Spinal cord (tissue), 10 donors: ENCODE results near the gene DIP2C. TPM values are rescaled to one million over a fixed set of nuclear protein-coding genes. Genes with fewer than 3 reads are reported as not detected.

Experiments
- DNase-seq, 6 donors: peaks; one replicate each; pipeline versions ENCODE4 v3.0.0 to v3.0.0-alpha.2; 2013 to 2015; ENCODE audit warnings: low spot score in 6 of 6, low read depth in 4 of 6
- H3K27ac ChIP-seq: one replicate; pipeline ENCODE4 v1.5.1; 2013; ENCODE audit warnings: low read depth, low read length, control low read depth
- H3K27me3 ChIP-seq: one replicate; pipeline ENCODE4 v1.6.1; 2013; ENCODE audit warnings: low read length; ENCODE audit not compliant: control insufficient read depth, insufficient read depth
- H3K36me3 ChIP-seq: one replicate; pipeline ENCODE4 v1.6.1; 2013; ENCODE audit warnings: low read length; ENCODE audit not compliant: control insufficient read depth, insufficient read depth
- H3K4me1 ChIP-seq: one replicate; pipeline ENCODE4 v1.6.1; 2013; ENCODE audit warnings: low read length; ENCODE audit not compliant: control insufficient read depth, insufficient read depth
- H3K4me3 ChIP-seq: one replicate; pipeline ENCODE4 v1.5.1; 2013; ENCODE audit warnings: low read depth, low read length, control low read depth
- H3K9me3 ChIP-seq: one replicate; pipeline ENCODE4 v1.6.1; 2013; ENCODE audit warnings: low read length; ENCODE audit not compliant: control insufficient read depth, insufficient read depth
- WGBS: methylation state at CpG from one replicate; pipeline ENCODE4 v1.1.5; 2013; ENCODE audit warnings: missing lambda C conversion rate; ENCODE audit not compliant: insufficient coverage; 5-methylcytosine and 5-hydroxymethylcytosine counted together
- polyA plus RNA-seq, 2 donors: library from polyadenylated mRNA; unstranded; fragments of 120-200 nt; gene quantifications; one replicate each; pipeline ENCODE4 v1.2.1, GENCODE V29; 2013; ENCODE audit not compliant: insufficient read length in 2 of 2
- total RNA-seq, 2 donors: library from RNA; depleted of rRNA in 1 of 2; stranded (reverse); fragments of 120-200 nt in 1 of 2; fragments of >200 nt in 1 of 2; gene quantifications; one replicate each; pipeline versions ENCODE4 v1.2.3 to v1.2.4, GENCODE V29; 2013 to 2014
- donor health status: healthy.

DIP2C gene
- total and polyA plus RNA-seq, 4 donors, result 15.4 to 36.3 (median 29.3) TPM

DNA sequence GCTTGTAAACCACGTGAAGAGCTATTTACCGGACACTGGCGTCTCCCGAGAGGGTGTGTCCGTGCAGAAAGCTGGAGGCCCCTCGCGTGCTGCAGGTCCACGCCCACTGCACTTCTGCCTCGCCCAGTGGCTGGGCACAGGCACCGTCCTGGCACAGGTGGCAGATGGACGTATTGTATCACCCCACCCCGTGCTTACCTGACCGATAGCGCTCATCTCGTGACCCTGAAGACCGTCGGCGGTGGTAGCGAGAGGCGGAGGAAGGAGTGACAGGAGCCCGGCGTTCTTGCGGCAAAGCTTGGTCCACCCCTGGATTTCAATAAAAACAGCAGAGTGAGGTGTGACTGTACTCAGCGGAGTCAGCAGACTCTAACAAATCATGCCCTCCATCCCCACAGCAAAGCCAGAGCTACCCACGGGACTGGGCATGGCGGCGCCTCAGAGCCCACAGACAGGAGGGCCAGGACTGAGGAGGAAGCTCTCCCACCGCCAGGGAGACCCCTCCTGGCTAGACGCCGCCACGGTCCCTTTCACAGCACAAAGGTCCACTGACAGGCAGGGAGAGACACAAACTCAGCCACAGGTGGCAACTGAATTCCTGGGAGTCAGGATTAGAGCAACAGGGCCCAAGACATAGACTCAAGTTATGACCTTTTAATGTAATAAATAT is 217.1 kb downstream of the DIP2C start:
- Histone ChIP-seq H3K4me1 (no peaks in the 10 kb centered on the region), H3K27me3 (no peaks in the 10 kb centered on the region), H3K36me3 (peaks cover 36% of the 10 kb centered on the region), H3K27ac (no peak overlapping the region), H3K4me3 (no peak overlapping the region), H3K9me3 (no peaks in the 10 kb centered on the region)
- WGBS, result 91% methylated on average over 27 of the region's 31 CpGs
- no peak for DNase-seq

DNA sequence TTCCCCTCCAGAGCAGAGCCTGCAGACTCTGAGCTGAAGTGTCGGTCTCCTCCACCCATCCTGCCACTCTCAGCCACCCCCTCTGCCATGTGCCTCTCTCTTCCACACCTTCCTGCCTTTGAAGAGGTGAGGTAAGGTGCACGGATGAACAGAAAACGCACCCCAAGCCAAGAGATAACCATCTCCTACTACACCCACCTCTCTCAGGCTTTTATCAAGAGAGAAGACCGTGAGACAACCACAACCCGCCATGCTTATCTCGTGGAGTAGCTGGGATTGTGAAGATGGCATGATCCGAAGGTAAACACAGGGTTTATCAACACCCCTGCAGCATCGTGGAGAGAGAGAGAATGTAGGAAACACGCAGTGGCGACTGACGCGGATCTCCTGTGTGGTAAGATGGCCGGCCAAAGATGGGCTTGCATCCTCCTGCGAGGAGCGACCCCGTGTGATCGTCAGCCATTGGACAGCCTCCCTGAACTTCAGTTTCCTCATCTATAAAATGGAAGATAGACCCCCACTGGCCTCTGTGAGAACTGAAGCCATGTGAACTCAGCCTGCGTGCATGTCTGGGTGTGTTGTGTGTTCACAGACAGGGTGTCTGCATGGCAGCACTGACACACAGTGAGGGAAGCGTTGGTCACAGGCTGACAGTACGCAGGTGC is 219.0 kb downstream of the DIP2C start:
- WGBS, result 94% methylated on average over 11 of the region's 20 CpGs
- Histone ChIP-seq H3K27me3 (no peaks in the 10 kb centered on the region), H3K27ac (no peak overlapping the region), H3K4me1 (no peaks in the 10 kb centered on the region), H3K36me3 (peaks cover 31% of the 10 kb centered on the region), H3K9me3 (no peaks in the 10 kb centered on the region), H3K4me3 (no peak overlapping the region)
- no peak for DNase-seq

DNA sequence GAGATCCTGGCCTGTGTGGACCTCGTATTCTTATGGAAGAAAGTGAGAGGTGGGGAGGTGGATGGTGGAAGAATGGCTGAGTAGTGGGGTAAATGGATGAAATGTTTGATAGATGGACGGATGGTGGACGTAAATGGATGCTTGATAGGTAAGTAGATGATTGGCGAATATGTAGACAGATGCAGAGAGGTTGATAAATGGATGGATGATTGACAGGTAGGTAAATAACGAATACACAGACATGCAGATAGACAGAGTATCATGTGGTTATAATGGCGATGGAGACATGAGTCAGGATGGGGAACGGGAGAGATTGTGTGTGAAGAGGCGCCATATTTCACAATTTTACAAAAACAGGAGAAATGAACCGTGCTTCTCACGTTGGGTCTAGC is 219.5 kb downstream of the DIP2C start:
- H3K27ac ChIP-seq, result no peak overlapping the region
- H3K36me3 ChIP-seq, result peaks cover 31% of the 10 kb centered on the region
- H3K27me3 ChIP-seq, result no peaks in the 10 kb centered on the region
- H3K9me3 ChIP-seq, result no peaks in the 10 kb centered on the region
- DNase-seq, result no peak
- no peak overlapping the region for H3K4me3 ChIP-seq
- no peaks in the 10 kb centered on the region for H3K4me1 ChIP-seq
- WGBS, result 91% methylated on average over 6 of the region's 10 CpGs

DNA sequence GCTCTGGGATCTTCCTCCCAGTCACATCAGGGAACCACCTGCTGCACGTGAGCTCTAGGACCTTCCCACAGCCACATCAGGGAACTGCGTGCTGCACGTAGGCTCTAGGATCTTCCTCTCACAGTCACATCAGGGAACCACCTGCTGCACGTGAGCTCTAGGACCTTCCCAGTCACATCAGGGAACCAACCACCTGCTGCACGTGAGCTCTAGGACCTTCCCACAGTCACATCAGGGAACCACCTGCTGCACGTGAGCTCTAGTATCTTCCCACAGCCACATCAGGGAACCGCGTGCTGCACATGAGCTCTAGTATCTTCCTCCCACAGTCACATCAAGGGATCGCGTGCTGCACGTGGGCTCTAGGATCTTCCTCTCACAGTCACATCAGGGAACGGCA is 229.7 kb downstream of the DIP2C start:
- Histone ChIP-seq H3K27ac (no peak overlapping the region), H3K4me3 (no peak overlapping the region), H3K9me3 (no peaks in the 10 kb centered on the region), H3K4me1 (peaks cover 14% of the 10 kb centered on the region), H3K27me3 (no peaks in the 10 kb centered on the region), H3K36me3 (peaks cover 9% of the 10 kb centered on the region)
- WGBS, result 96% methylated on average over 11 of the region's 12 CpGs
- no peak for DNase-seq

DNA sequence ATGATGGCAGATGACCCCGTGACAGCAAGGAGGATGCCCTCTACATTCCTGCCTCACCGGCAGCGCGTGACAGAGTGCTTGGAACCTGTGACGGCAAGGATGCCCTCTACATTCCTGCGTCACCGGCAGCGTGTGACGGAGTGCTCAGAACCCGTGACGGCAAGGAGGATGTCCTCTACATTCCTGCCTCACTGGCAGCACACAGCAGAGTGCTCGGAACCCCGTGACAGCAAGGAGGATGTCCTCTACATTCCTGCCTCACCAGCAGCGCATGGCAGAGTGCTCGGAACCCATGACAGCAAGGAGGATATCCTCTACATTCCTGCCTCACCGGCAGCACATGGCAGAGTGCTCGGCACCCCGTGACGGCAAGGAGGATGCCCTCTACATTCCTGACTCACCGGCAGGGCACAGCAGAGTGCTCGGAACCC is 231.0 kb downstream of the DIP2C start:
- peaks cover 9% of the 10 kb centered on the region for H3K36me3 ChIP-seq
- no peaks in the 10 kb centered on the region for H3K27me3 ChIP-seq
- H3K4me1 ChIP-seq, result peaks cover 18% of the 10 kb centered on the region
- no peaks in the 10 kb centered on the region for H3K9me3 ChIP-seq
- WGBS, result 88% methylated on average over 20 of the region's 21 CpGs
- no peak overlapping the region for H3K27ac ChIP-seq
- DNase-seq, result no peak
- no peak overlapping the region for H3K4me3 ChIP-seq

DNA sequence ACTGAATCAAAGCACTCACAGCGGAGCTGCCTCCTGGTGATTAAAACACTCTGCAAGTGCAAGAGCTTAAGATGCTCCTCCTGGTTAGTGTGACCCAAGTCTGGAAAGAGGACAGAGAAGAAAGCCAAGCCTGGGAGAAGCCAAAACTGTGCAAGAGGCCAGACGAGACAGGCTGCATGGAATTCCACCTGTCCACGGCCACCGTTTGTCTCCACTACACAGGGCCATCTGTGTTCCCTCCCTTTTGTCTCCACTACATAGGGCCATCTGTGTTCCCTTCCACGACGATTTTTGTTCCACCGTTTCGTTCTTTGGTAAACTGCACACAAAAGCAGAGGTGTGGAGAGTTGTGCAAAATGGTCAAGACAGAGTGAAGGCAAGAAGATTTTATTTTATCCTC is 233.0 kb downstream of the DIP2C start:
- Histone ChIP-seq H3K27me3 (no peaks in the 10 kb centered on the region), H3K9me3 (no peaks in the 10 kb centered on the region), H3K27ac (no peak overlapping the region), H3K4me1 (peaks cover 25% of the 10 kb centered on the region), H3K4me3 (no peak overlapping the region), H3K36me3 (peaks cover 11% of the 10 kb centered on the region)
- DNase-seq, result peak in 1 of 6 donors; percentile 16
- 38% methylated on average over 4 of the region's 8 CpGs for WGBS

DNA sequence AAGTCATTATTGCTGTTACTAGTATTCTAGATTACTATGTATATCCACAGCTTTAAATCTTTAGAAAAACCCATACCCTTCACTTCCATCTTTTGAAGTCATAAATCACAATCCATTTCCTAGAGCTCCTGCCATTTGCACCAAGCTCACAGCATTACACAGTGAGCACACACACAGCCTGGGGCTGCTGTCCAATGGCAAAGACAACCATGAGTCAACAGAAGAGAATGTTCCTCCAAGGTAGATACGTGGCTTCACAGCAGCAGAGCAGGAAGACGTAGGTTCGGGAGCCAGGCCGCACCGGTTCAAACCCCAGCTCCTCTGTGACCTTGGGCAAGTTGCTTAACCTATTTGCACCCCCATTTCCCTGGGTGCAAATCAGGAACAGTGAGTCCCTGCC is 234.6 kb downstream of the DIP2C start:
- Histone ChIP-seq H3K27me3 (no peaks in the 10 kb centered on the region), H3K27ac (no peak overlapping the region), H3K4me3 (no peak overlapping the region), H3K4me1 (peaks cover 32% of the 10 kb centered on the region), H3K9me3 (no peaks in the 10 kb centered on the region), H3K36me3 (peaks cover 11% of the 10 kb centered on the region)
- 52% methylated on average over 5 of the region's 5 CpGs for WGBS
- DNase-seq, result no peak

DNA sequence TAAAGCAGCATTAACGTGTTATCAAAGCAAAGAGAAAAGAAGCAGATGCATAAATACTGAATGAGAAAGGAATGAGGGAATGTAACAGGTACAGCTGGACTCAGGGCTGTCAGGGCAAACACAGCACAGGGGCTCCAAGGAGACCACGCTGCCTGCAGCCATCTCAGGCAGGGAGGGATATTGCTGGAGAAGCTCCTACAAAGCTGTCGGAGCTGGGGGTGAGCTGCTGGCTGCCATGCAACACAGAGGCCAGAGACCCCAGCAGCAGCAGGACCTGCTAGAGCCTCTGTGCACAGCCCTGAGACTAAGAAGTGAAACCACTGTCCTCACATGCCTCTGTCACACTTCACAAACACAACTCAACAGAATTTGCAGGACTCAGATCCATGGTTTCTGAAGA is 235.8 kb downstream of the DIP2C start:
- Histone ChIP-seq H3K9me3 (no peaks in the 10 kb centered on the region), H3K4me1 (peaks cover 29% of the 10 kb centered on the region), H3K4me3 (no peak overlapping the region), H3K27me3 (no peaks in the 10 kb centered on the region), H3K27ac (no peak overlapping the region), H3K36me3 (peaks cover 7% of the 10 kb centered on the region)
- DNase-seq, result no peak
- WGBS, result 89% methylated on average over 3 of the region's 3 CpGs

DNA sequence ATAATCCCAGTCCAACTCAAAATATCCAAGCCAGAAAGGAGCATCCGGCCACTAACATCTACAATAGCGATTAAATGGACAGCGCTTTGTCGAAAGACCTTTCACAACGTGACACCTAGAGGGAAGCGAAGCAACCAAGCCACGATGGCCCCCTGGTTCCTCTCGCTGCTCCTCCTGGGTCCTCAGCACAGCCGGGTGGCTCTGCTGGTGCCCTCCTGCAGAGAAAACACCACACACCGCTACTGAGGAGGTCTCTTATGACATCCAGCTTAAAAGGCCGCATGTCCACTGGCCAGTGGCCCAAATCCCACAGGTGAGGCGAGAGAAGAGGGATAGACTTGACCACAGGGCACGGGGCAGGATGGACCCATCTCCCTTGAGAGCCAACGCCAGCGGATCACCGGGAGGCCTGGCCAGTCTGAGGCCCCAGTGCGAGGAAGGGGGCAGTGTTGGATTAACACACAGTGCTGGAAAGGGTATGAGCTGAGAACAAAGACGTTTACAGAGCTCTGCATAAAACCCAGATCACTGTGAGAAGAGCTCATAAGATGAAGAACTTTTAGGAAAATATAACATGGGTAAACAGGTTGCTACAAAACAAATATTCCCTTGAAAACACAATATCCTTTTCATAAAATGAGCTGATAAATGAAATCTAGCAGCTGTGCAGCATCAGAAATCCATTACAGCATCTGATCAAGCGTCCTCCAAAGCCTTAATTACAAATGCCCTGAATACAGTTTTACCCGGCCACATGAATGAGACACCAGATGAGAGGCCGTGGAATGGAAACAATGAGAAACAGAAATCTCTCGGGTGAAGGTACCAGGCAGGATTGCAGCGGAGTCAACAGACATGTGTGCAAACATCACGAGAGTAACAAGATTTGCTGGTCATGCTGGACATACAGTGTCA is 236.7 kb downstream of the DIP2C start:
- peak in 1 of 6 donors; percentile 54 for DNase-seq
- Histone ChIP-seq H3K27ac (no peak overlapping the region), H3K36me3 (peaks cover 6% of the 10 kb centered on the region), H3K4me3 (no peak overlapping the region), H3K27me3 (no peaks in the 10 kb centered on the region), H3K4me1 (peaks cover 25% of the 10 kb centered on the region), H3K9me3 (no peaks in the 10 kb centered on the region)
- WGBS, result 77% methylated on average over 21 of the region's 24 CpGs
